ENCODE measurements around the gene GPS2. TPM values are rescaled to one million over a fixed set of nuclear protein-coding genes. Genes with fewer than 3 reads are reported as not detected.

The GPS2 gene
- 48.9 TPM for polyA plus RNA-seq (2013, experiment 1 of 2)
- polyA plus RNA-seq (2013, experiment 2 of 2), result 47.3 TPM

GRCh38 chr17:7314719-7315569 is at the start of gene GPS2:
TSS of gene GPS2 (minus strand) at chr17:7315360. CDS start at chr17:7315052, 308 bp downstream.
- Histone ChIP-seq H3K4me2 (ENCODE audit: low read length, poor library complexity, severe bottlenecking) (peak within 1 kb of the TSS; percentile 76), H3K9me3 (ENCODE audit: control insufficient read depth, low read length) (no peaks in the 10 kb centered on the region), H2BK120ac (ENCODE audit: low read depth, low read length) (peak within 1 kb of the TSS; percentile 57), H4K8ac (ENCODE audit: low read length) (peak within 1 kb of the TSS; percentile 98), H3K4ac (ENCODE audit: low read depth in 1 of 2, low read length in 2 of 2) (peak within 1 kb of the TSS; percentile 92 to 97), H4K91ac (ENCODE audit: low read length) (peak within 1 kb of the TSS; percentile 88), H3K23ac (ENCODE audit: low read length in 2 of 2) (peak within 1 kb of the TSS; percentile 24 to 65), H2AK5ac (ENCODE audit: low read length, severe bottlenecking) (peak within 1 kb of the TSS; percentile 50), H3K4me3 (ENCODE audit: insufficient read depth in 1 of 2, low read depth in 1 of 2, low read length in 2 of 2) (peak within 1 kb of the TSS; percentile 77 to 95), H3K36me3 (ENCODE audit: control insufficient read depth in 1 of 2, insufficient read depth in 2 of 2, low read depth in 1 of 2, low read length in 2 of 2) (peaks cover 69 to 73% of the 10 kb centered on the region in 2 experiments), H3K27ac (ENCODE audit: low read length, poor library complexity, severe bottlenecking) (peak within 1 kb of the TSS; percentile 62), H3K9ac (ENCODE audit: low read length) (peak within 1 kb of the TSS; percentile 91), H3K4me1 (ENCODE audit: control insufficient read depth, insufficient read depth, low read depth, low read length) (peaks cover 15% of the 10 kb centered on the region), H3K79me1 (replicated peaks; ENCODE audit: low read length, poor library complexity, severe bottlenecking) (peaks cover 12% of the 10 kb centered on the region), H3K18ac (ENCODE audit: low read depth in 1 of 2, low read length in 2 of 2) (peak within 1 kb of the TSS; percentile 85 to 86), H2BK15ac (ENCODE audit: low read depth, poor library complexity, severe bottlenecking) (peak within 1 kb of the TSS; percentile 78), H2BK5ac (ENCODE audit: low read depth, low read length, poor library complexity, severe bottlenecking) (peak within 1 kb of the TSS; percentile 63), H2AFZ (ENCODE audit: low read depth, low read length) (peak within 1 kb of the TSS; percentile 65), H3K27me3 (ENCODE audit: control insufficient read depth in 1 of 2, insufficient read depth in 1 of 2, low read length in 2 of 2) (no peaks in the 10 kb centered on the region), H3K14ac (ENCODE audit: low read length in 2 of 2) (peak within 1 kb of the TSS in 1 of 2 experiments; percentile 21), H2BK12ac (ENCODE audit: low read length in 2 of 2) (no peak within 1 kb of the TSS)
- peak; percentile 80 for DNase-seq
- under 1% methylated on average over 72 of the region's 95 CpGs for WGBS

- no peak overlapping the region for H3K4me2 ChIP-seq (ENCODE audit: low read length, poor library complexity, severe bottlenecking)
- H2BK120ac ChIP-seq (ENCODE audit: low read depth, low read length), result no peak overlapping the region
- no peak overlapping the region for H2BK15ac ChIP-seq (ENCODE audit: low read depth, poor library complexity, severe bottlenecking)
- no peak overlapping the region for H3K9ac ChIP-seq (ENCODE audit: low read length)
- no peak overlapping the region for H3K4ac ChIP-seq (ENCODE audit: low read depth in 1 of 2, low read length in 2 of 2)
- H3K23ac ChIP-seq (ENCODE audit: low read length in 2 of 2), result no peak overlapping the region
- WGBS, result 88% methylated on average over 6 of the region's 6 CpGs
- H2BK12ac ChIP-seq (ENCODE audit: low read length in 2 of 2), result no peak overlapping the region
- H3K4me3 ChIP-seq (ENCODE audit: insufficient read depth in 1 of 2, low read depth in 1 of 2, low read length in 2 of 2), result no peak overlapping the region
- no peaks in the 10 kb centered on the region for H3K9me3 ChIP-seq (ENCODE audit: control insufficient read depth, low read length)
- no peak for DNase-seq
- H3K18ac ChIP-seq (ENCODE audit: low read depth in 1 of 2, low read length in 2 of 2), result no peak overlapping the region
- no peaks in the 10 kb centered on the region for H3K79me1 ChIP-seq (replicated peaks; ENCODE audit: low read length, poor library complexity, severe bottlenecking)
- H2AK5ac ChIP-seq (ENCODE audit: low read length, severe bottlenecking), result no peak overlapping the region
- no peaks in the 10 kb centered on the region for H3K36me3 ChIP-seq (ENCODE audit: control insufficient read depth in 1 of 2, insufficient read depth in 2 of 2, low read depth in 1 of 2, low read length in 2 of 2)
- H4K91ac ChIP-seq (ENCODE audit: low read length), result no peak overlapping the region
- peaks cover 3% of the 10 kb centered on the region in 2 experiments for H3K27me3 ChIP-seq (ENCODE audit: control insufficient read depth in 1 of 2, insufficient read depth in 1 of 2, low read length in 2 of 2)
- H3K14ac ChIP-seq (ENCODE audit: low read length in 2 of 2), result no peak overlapping the region
- H3K27ac ChIP-seq (ENCODE audit: low read length, poor library complexity, severe bottlenecking), result no peak overlapping the region
- peaks cover 1% of the 10 kb centered on the region for H3K4me1 ChIP-seq (ENCODE audit: control insufficient read depth, insufficient read depth, low read depth, low read length)
- H2AFZ ChIP-seq (ENCODE audit: low read depth, low read length), result no peak overlapping the region
- no peak overlapping the region for H2BK5ac ChIP-seq (ENCODE audit: low read depth, low read length, poor library complexity, severe bottlenecking)
- no peak overlapping the region for H4K8ac ChIP-seq (ENCODE audit: low read length)
Measured at GRCh38 chr17:7363311-7363710, 48.2 kb upstream of the GPS2 start.

- Histone ChIP-seq H3K9ac (ENCODE audit: low read length) (no peak overlapping the region), H3K4me3 (ENCODE audit: insufficient read depth in 1 of 2, low read depth in 1 of 2, low read length in 2 of 2) (no peak overlapping the region), H3K27ac (ENCODE audit: low read length, poor library complexity, severe bottlenecking) (no peak overlapping the region), H2BK15ac (ENCODE audit: low read depth, poor library complexity, severe bottlenecking) (no peak overlapping the region), H3K79me1 (replicated peaks; ENCODE audit: low read length, poor library complexity, severe bottlenecking) (no peaks in the 10 kb centered on the region), H3K9me3 (ENCODE audit: control insufficient read depth, low read length) (no peaks in the 10 kb centered on the region), H2BK120ac (ENCODE audit: low read depth, low read length) (no peak overlapping the region), H4K8ac (ENCODE audit: low read length) (no peak overlapping the region), H2BK5ac (ENCODE audit: low read depth, low read length, poor library complexity, severe bottlenecking) (no peak overlapping the region), H4K91ac (ENCODE audit: low read length) (no peak overlapping the region), H2BK12ac (ENCODE audit: low read length in 2 of 2) (no peak overlapping the region), H2AK5ac (ENCODE audit: low read length, severe bottlenecking) (no peak overlapping the region), H3K14ac (ENCODE audit: low read length in 2 of 2) (no peak overlapping the region), H3K27me3 (ENCODE audit: control insufficient read depth in 1 of 2, insufficient read depth in 1 of 2, low read length in 2 of 2) (peaks cover 0 to under 1% of the 10 kb centered on the region in 2 experiments), H3K23ac (ENCODE audit: low read length in 2 of 2) (no peak overlapping the region), H3K18ac (ENCODE audit: low read depth in 1 of 2, low read length in 2 of 2) (no peak overlapping the region), H2AFZ (ENCODE audit: low read depth, low read length) (no peak overlapping the region), H3K4me2 (ENCODE audit: low read length, poor library complexity, severe bottlenecking) (no peak overlapping the region), H3K4ac (ENCODE audit: low read depth in 1 of 2, low read length in 2 of 2) (no peak overlapping the region), H3K36me3 (ENCODE audit: control insufficient read depth in 1 of 2, insufficient read depth in 2 of 2, low read depth in 1 of 2, low read length in 2 of 2) (no peaks in the 10 kb centered on the region), H3K4me1 (ENCODE audit: control insufficient read depth, insufficient read depth, low read depth, low read length) (peaks cover 1% of the 10 kb centered on the region)
- 62% methylated on average over 3 of the region's 3 CpGs for WGBS
- no peak for DNase-seq
Measured at GRCh38 chr17:7361906-7362305, 46.7 kb upstream of the GPS2 start.

- WGBS, result 82% methylated on average over 2 of the region's 2 CpGs
- Histone ChIP-seq H2BK12ac (ENCODE audit: low read length in 2 of 2) (no peak overlapping the region), H3K9ac (ENCODE audit: low read length) (peak overlapping the region; percentile 44), H3K4me1 (ENCODE audit: control insufficient read depth, insufficient read depth, low read depth, low read length) (peaks cover 37% of the 10 kb centered on the region), H3K14ac (ENCODE audit: low read length in 2 of 2) (no peak overlapping the region), H3K4me3 (ENCODE audit: insufficient read depth in 1 of 2, low read depth in 1 of 2, low read length in 2 of 2) (no peak overlapping the region), H3K4ac (ENCODE audit: low read depth in 1 of 2, low read length in 2 of 2) (no peak overlapping the region), H4K91ac (ENCODE audit: low read length) (no peak overlapping the region), H3K18ac (ENCODE audit: low read depth in 1 of 2, low read length in 2 of 2) (no peak overlapping the region), H2AFZ (ENCODE audit: low read depth, low read length) (no peak overlapping the region), H2BK120ac (ENCODE audit: low read depth, low read length) (no peak overlapping the region), H3K79me1 (replicated peaks; ENCODE audit: low read length, poor library complexity, severe bottlenecking) (peaks cover 27% of the 10 kb centered on the region), H3K36me3 (ENCODE audit: control insufficient read depth in 1 of 2, insufficient read depth in 2 of 2, low read depth in 1 of 2, low read length in 2 of 2) (no peaks in the 10 kb centered on the region), H2BK15ac (ENCODE audit: low read depth, poor library complexity, severe bottlenecking) (no peak overlapping the region), H3K9me3 (ENCODE audit: control insufficient read depth, low read length) (no peaks in the 10 kb centered on the region), H3K4me2 (ENCODE audit: low read length, poor library complexity, severe bottlenecking) (no peak overlapping the region), H2BK5ac (ENCODE audit: low read depth, low read length, poor library complexity, severe bottlenecking) (no peak overlapping the region), H3K27ac (ENCODE audit: low read length, poor library complexity, severe bottlenecking) (no peak overlapping the region), H2AK5ac (ENCODE audit: low read length, severe bottlenecking) (no peak overlapping the region), H3K23ac (ENCODE audit: low read length in 2 of 2) (no peak overlapping the region), H4K8ac (ENCODE audit: low read length) (no peak overlapping the region), H3K27me3 (ENCODE audit: control insufficient read depth in 1 of 2, insufficient read depth in 1 of 2, low read length in 2 of 2) (no peaks in the 10 kb centered on the region)
- no peak for DNase-seq
Measured at GRCh38 chr17:7357381-7357780, 42.2 kb upstream of the GPS2 start.
